ENCODE measurements around the gene TNFRSF18.

Gene TNFRSF18

GRCh38 chr1:1226566-1227362, 20.4 kb upstream of the TNFRSF18 start:
- no peak for DNase-seq

- no peak for DNase-seq
Observed at GRCh38 chr1:1225913-1226312, 19.5 kb upstream of the TNFRSF18 start.

- DNase-seq, result no peak
Observed at GRCh38 chr1:1225238-1225845, 18.9 kb upstream of the TNFRSF18 start.

GRCh38 chr1:1223891-1224290, 17.5 kb upstream of the TNFRSF18 start:
- DNase-seq, result no peak

- no peak for DNase-seq
Observed at GRCh38 chr1:1223321-1223720, 16.9 kb upstream of the TNFRSF18 start.

- DNase-seq, result no peak
Observed at GRCh38 chr1:1222575-1223225, 16.3 kb upstream of the TNFRSF18 start.

GRCh38 chr1:1221887-1222574, 15.6 kb upstream of the TNFRSF18 start:
- no peak for DNase-seq

- no peak for DNase-seq
Observed at GRCh38 chr1:1220197-1220596, 13.8 kb upstream of the TNFRSF18 start.

- DNase-seq, result no peak
Observed at GRCh38 chr1:1219341-1219740, 12.9 kb upstream of the TNFRSF18 start.

- no peak for DNase-seq
Observed at GRCh38 chr1:1218524-1219200, 12.3 kb upstream of the TNFRSF18 start.

- no peak for DNase-seq
Observed at GRCh38 chr1:1217621-1218523, 11.5 kb upstream of the TNFRSF18 start.

GRCh38 chr1:1216770-1217620, 10.6 kb upstream of the TNFRSF18 start:
- DNase-seq, result no peak

- DNase-seq, result no peak
Observed at GRCh38 chr1:1215881-1216605, 9.7 kb upstream of the TNFRSF18 start.

GRCh38 chr1:1215080-1215676, 8.8 kb upstream of the TNFRSF18 start:
- DNase-seq, result no peak

- DNase-seq, result no peak
Observed at GRCh38 chr1:1213345-1214265, 7.2 kb upstream of the TNFRSF18 start, which contains the start of gene TNFRSF4. TNFRSF4 (minus strand) TSS chr1:1214153; CDS start chr1:1214127, 26 bp downstream.

- no peak for DNase-seq
Observed at GRCh38 chr1:1212780-1213344, 6.5 kb upstream of the TNFRSF18 start.

GRCh38 chr1:1211541-1212441, 5.4 kb upstream of the TNFRSF18 start:
- no peak for DNase-seq
